GM12892 (cell line): Measurements from ENCODE around the gene USP44.

ENCODE experiments used
- POLR2A ChIP-seq: IDR thresholded peaks from 2 replicates; pipeline ENCODE4 v1.6.1; 2011; ENCODE audit warnings: low read depth, low read length, control low read depth
- TAF1 ChIP-seq: IDR thresholded peaks from 2 replicates; pipeline ENCODE4 v1.6.1; 2011; ENCODE audit warnings: low read depth, mild to moderate bottlenecking, control low read depth, low read length, borderline replicate concordance

DNA sequence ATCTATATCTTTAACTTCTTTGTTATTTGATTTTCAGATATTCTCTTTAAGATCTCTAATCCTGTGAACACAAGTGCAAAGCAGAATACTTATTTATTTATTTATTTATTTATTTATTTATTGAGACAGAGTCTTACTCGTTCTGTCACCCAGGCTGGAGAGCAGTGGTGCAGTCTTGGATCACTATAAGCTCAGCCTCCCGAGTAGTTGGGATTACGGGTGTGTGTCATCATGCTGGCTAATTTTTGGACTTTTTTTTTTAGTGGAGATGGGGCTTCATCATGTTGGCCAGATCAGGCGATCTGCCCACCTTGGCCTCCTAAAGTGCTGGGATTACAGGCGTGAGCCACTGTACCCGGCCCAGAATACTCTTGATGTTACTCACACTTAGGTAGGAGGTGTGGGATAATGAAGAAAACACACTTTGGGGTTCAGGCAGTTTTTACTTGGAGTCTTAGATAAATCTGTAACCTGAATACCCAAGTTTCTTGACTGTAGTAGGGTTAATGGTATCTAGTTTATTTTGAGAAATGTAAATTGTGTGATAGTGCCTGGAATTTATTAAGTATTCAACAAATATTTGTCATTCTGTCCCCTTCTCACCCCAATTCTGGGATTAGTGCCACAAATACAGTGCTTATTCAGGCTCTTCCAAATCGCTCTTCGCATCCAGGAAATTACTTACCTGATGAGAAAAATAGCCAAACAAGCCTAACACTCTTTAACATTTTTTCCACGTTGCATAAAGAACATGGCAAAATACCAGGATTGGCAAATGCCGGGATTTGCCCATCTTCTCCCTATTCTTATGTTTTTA is 44.4 kb downstream of the USP44 start:
- TF ChIP-seq POLR2A (no peak), TAF1 (no peak)
